CD4-positive, alpha-beta T cell (primary cell): ENCODE data around the gene HRK. TPM values are rescaled to one million over a fixed set of nuclear protein-coding genes. Genes with fewer than 3 reads are reported as not detected.

Experiments used
- ATAC-seq: fragments of 200-7000 bp; cut with Tn5 transposase; one replicate; pipeline ENCODE4 v1.10.0; 2022; ENCODE audit warnings: mild to moderate bottlenecking; ENCODE audit not compliant: poor library complexity
- CTCF ChIA-PET: fragments of 350-600 bp; sonication (Branson Sonifier 250); formaldehyde crosslinking; loops from one replicate; lab custom pipeline; 2021; ENCODE audit warnings: antibody characterized with exemption, inconsistent platforms; lab: Charles Lee
- POLR2A ChIA-PET: fragments of 350-600 bp; sonication (Branson Sonifier 250); formaldehyde crosslinking; loops from one replicate; lab custom pipeline; 2021; ENCODE audit warnings: antibody characterized with exemption, inconsistent platforms; lab: Charles Lee
- DNase-seq, 14 experiments: peaks; one replicate each; pipeline ENCODE4 v3.0.0-alpha.2; 2013 to 2020; ENCODE audit warnings: mixed read lengths in 2 of 14
- H3K27ac ChIP-seq, 2 donors: one replicate each; pipeline versions ENCODE4 v1.5.1 to v1.7.0; 2013; ENCODE audit warnings: low read length in 2 of 2, low read depth in 1 of 2, mild to moderate bottlenecking in 1 of 2
- H3K27me3 ChIP-seq, 2 experiments: 1 replicate in 1 of 2; 2 replicates in 1 of 2; pipeline versions ENCODE4 v1.6.1 to v1.7.0; 2013; ENCODE audit warnings: low read length in 2 of 2, control low read depth in 1 of 2, mild to moderate bottlenecking in 1 of 2, moderate library complexity in 1 of 2; ENCODE audit not compliant: insufficient read depth in 2 of 2, control insufficient read depth in 1 of 2
- H3K36me3 ChIP-seq: one replicate; pipeline ENCODE4 v1.6.1; 2013; ENCODE audit warnings: low read length, control low read depth; ENCODE audit not compliant: insufficient read depth
- H3K4me1 ChIP-seq: one replicate; pipeline ENCODE4 v1.6.1; 2013; ENCODE audit warnings: low read length, control low read depth; ENCODE audit not compliant: insufficient read depth
- H3K4me3 ChIP-seq: one replicate; pipeline ENCODE4 v1.5.1; 2013; ENCODE audit warnings: mild to moderate bottlenecking, low read length, moderate library complexity
- H3K9me3 ChIP-seq, 2 experiments: 1 replicate in 1 of 2; 2 replicates in 1 of 2; pipeline versions ENCODE4 v1.6.1 to v1.7.0; 2013; ENCODE audit warnings: low read length in 2 of 2, mild to moderate bottlenecking in 2 of 2, control low read depth in 1 of 2, moderate library complexity in 1 of 2; ENCODE audit not compliant: control insufficient read depth in 1 of 2, insufficient read depth in 1 of 2
- H3K27ac Mint-ChIP-seq: one replicate; pipeline ENCODE4 v1.8.0; 2020; ENCODE audit warnings: mixed read lengths
- H3K27me3 Mint-ChIP-seq: one replicate; pipeline ENCODE4 v1.8.0; 2021; ENCODE audit warnings: mixed read lengths
- H3K36me3 Mint-ChIP-seq: one replicate; pipeline ENCODE4 v1.8.0; 2021; ENCODE audit warnings: low read depth, mixed read lengths
- H3K4me1 Mint-ChIP-seq: one replicate; pipeline ENCODE4 v1.8.0; 2021; ENCODE audit warnings: low read depth, mixed read lengths
- H3K4me3 Mint-ChIP-seq: one replicate; pipeline ENCODE4 v1.8.0; 2020; ENCODE audit warnings: mild to moderate bottlenecking, mixed read lengths
- H3K9me3 Mint-ChIP-seq: one replicate; pipeline ENCODE4 v1.8.0; 2020; ENCODE audit warnings: mixed read lengths
- CTCF ChIP-seq: fragments of 200-600 bp; IDR thresholded peaks from one replicate; pipeline ENCODE4 v1.8.0; 2022; ENCODE audit warnings: antibody characterized with exemption, mild to moderate bottlenecking
- intact Hi-C, 2 experiments: fragments of 100-400 bp; cut with DNase I in 1 of 2; cut with micrococcal nuclease in 1 of 2; formaldehyde crosslinking; loops; one replicate each; pipeline versions ENCODE4 v1.15.1 to v1.9.0; 2023 to 2025; cut with DNase I, micrococcal nuclease
- total RNA-seq, 174 experiments: library from RNA in 2 of 174; stranded (reverse) in 2 of 174; gene quantifications; one replicate each; pipeline ENCODE4 v1.2.3 and lab custom pipeline; 2021 to 2026

The HRK gene
- total RNA-seq, 2 experiments from 2014 or later: not detected

- Mint-ChIP-seq H3K4me3 (no peak overlapping the region), H3K9me3 (no peaks in the 10 kb centered on the region), H3K27ac (no peak overlapping the region), H3K4me1 (no peaks in the 10 kb centered on the region), H3K36me3 (no peaks in the 10 kb centered on the region), H3K27me3 (peaks cover 36% of the 10 kb centered on the region)
- H3K36me3 ChIP-seq: no peaks in the 10 kb centered on the region
- DNase-seq (no peak), ATAC-seq (no peak)
- H3K4me1 ChIP-seq: no peaks in the 10 kb centered on the region
- no peak overlapping the region for H3K27ac ChIP-seq
- intact Hi-C loops: no loop called here
- CTCF ChIA-PET: no interaction called here
- peaks cover 5 to 7% of the 10 kb centered on the region in 2 experiments for H3K27me3 ChIP-seq
- H3K4me3 ChIP-seq: no peak overlapping the region
- TF ChIP-seq CTCF: no peak
- no peaks in the 10 kb centered on the region for H3K9me3 ChIP-seq
- POLR2A ChIA-PET: no interaction called here
Measured at GRCh38 chr12:116901612-116902011, 20.4 kb upstream of the HRK start.

GRCh38 chr12:116898669-116899068 is 17.4 kb upstream of the HRK start:
- H3K27ac Mint-ChIP-seq: no peak overlapping the region
- intact Hi-C loops: no loop called here
- H3K9me3 Mint-ChIP-seq: no peaks in the 10 kb centered on the region
- H3K4me3 Mint-ChIP-seq: no peak overlapping the region
- CTCF ChIA-PET: interaction anchor here (0.6 kb wide), 1 partner anchor 486 kb away, joined by 3 read pairs; no protein-coding TSS in a partner anchor
- peaks cover 27% of the 10 kb centered on the region for H3K27me3 Mint-ChIP-seq
- H3K36me3 Mint-ChIP-seq: no peaks in the 10 kb centered on the region
- H3K4me1 Mint-ChIP-seq: no peaks in the 10 kb centered on the region
- DNase-seq (no peak), ATAC-seq (no peak)
- no peak for TF ChIP-seq CTCF
- Histone ChIP-seq H3K36me3 (no peaks in the 10 kb centered on the region), H3K4me1 (no peaks in the 10 kb centered on the region), H3K27ac (no peak overlapping the region), H3K9me3 (no peaks in the 10 kb centered on the region), H3K27me3 (peaks cover 5 to 7% of the 10 kb centered on the region in 2 experiments), H3K4me3 (no peak overlapping the region)
- POLR2A ChIA-PET: no interaction called here

GRCh38 chr12:116897476-116897875 is 16.2 kb upstream of the HRK start:
- no peak for ATAC-seq
- Histone ChIP-seq H3K36me3 (no peaks in the 10 kb centered on the region), H3K4me1 (no peaks in the 10 kb centered on the region), H3K27ac (no peak overlapping the region), H3K9me3 (no peaks in the 10 kb centered on the region), H3K4me3 (no peak overlapping the region), H3K27me3 (peaks cover 5 to 7% of the 10 kb centered on the region in 2 experiments)
- Mint-ChIP-seq H3K9me3 (no peaks in the 10 kb centered on the region), H3K27me3 (peaks cover 27% of the 10 kb centered on the region), H3K4me3 (no peak overlapping the region), H3K27ac (no peak overlapping the region), H3K36me3 (no peaks in the 10 kb centered on the region), H3K4me1 (no peaks in the 10 kb centered on the region)
- intact Hi-C loops: no loop called here
- ChIA-PET POLR2A (no interaction called here), CTCF (no interaction called here)
- TF ChIP-seq CTCF: no peak
- no peak for DNase-seq
